HFFc6 (cell line): ENCODE measurements around the gene HSFX3. TPM values are rescaled to one million over a fixed set of nuclear protein-coding genes. Genes with fewer than 3 reads are reported as not detected.
"Not testable (repeated sequence)": the region's sequence is repeated elsewhere in the genome, so short reads cannot be mapped to it uniquely, and the experiment has no call there.

Experiments
- DNase-seq: peaks from one replicate; pipeline ENCODE4 v3.0.0-alpha.2; 2018
- H3K27ac Mint-ChIP-seq: 2 replicates; pipeline ENCODE4 v1.8.0; 2020; ENCODE audit warnings: mild to moderate bottlenecking, mixed read lengths
- H3K27me3 Mint-ChIP-seq: 2 replicates; pipeline ENCODE4 v1.8.0; 2021; ENCODE audit warnings: mild to moderate bottlenecking, moderate library complexity, mixed read lengths; ENCODE audit not compliant: insufficient read depth
- H3K36me3 Mint-ChIP-seq: 2 replicates; pipeline ENCODE4 v1.8.0; 2021; ENCODE audit warnings: low read depth, mixed read lengths
- H3K4me1 Mint-ChIP-seq: 2 replicates; pipeline ENCODE4 v1.8.0; 2020; ENCODE audit warnings: low read depth, mixed read lengths
- H3K4me3 Mint-ChIP-seq: 2 replicates; pipeline ENCODE4 v1.8.0; 2020; ENCODE audit warnings: mild to moderate bottlenecking, moderate library complexity, mixed read lengths
- H3K9me3 Mint-ChIP-seq: 2 replicates; pipeline ENCODE4 v1.8.0; 2020; ENCODE audit warnings: mild to moderate bottlenecking, mixed read lengths
- total RNA-seq, 6 experiments: library from RNA; stranded (reverse); fragmentation: NEBNext Ultra II Directional; extraction: Animal tissue kit (Norgen Biotek cat#: 25700); gene quantifications; 2 replicates in 1 of 6; 3 replicates in 5 of 6; pipeline ENCODE4 v1.2.3, GENCODE V29; 2021
- TF ChIP-seq, protein P1 (sequence below): fragments of 200-600 bp; sonication (generic); IDR thresholded peaks from 2 replicates; pipeline ENCODE4 v1.5.0; 2021; ENCODE audit warnings: antibody characterized with exemption, mild to moderate bottlenecking

Gene HSFX3
- total RNA-seq, 6 experiments from 2014 or later, result not detected

DNA sequence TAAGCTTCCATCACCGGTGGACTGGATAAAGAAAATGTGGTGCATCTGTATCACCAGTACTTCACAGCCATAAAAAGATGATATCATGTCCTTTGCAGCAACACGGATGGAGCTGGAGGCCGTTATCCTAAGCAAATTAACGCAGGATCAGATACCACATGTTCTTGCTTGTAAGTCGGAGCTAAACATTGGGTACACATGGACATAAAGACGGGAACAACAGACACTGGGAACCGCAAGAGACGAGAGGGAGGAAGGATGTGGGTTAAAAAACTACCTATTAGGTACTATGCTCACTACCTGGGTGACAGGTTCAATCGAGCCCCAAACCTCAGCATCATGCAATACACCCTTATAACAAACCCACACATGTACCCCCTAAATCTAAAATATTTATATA, 28.3 kb downstream of the HSFX3 start:
- TF ChIP-seq, protein P1, sequence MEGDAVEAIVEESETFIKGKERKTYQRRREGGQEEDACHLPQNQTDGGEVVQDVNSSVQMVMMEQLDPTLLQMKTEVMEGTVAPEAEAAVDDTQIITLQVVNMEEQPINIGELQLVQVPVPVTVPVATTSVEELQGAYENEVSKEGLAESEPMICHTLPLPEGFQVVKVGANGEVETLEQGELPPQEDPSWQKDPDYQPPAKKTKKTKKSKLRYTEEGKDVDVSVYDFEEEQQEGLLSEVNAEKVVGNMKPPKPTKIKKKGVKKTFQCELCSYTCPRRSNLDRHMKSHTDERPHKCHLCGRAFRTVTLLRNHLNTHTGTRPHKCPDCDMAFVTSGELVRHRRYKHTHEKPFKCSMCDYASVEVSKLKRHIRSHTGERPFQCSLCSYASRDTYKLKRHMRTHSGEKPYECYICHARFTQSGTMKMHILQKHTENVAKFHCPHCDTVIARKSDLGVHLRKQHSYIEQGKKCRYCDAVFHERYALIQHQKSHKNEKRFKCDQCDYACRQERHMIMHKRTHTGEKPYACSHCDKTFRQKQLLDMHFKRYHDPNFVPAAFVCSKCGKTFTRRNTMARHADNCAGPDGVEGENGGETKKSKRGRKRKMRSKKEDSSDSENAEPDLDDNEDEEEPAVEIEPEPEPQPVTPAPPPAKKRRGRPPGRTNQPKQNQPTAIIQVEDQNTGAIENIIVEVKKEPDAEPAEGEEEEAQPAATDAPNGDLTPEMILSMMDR, result no peak
- H3K9me3 Mint-ChIP-seq, result no peaks in the 10 kb centered on the region
- peaks cover 10% of the 10 kb centered on the region for H3K4me1 Mint-ChIP-seq
- H3K36me3 Mint-ChIP-seq, result no peaks in the 10 kb centered on the region
- DNase-seq, result no peak
- H3K27me3 Mint-ChIP-seq, result peaks cover 7% of the 10 kb centered on the region
- H3K4me3 Mint-ChIP-seq, result no peak overlapping the region
- no peak overlapping the region for H3K27ac Mint-ChIP-seq

DNA sequence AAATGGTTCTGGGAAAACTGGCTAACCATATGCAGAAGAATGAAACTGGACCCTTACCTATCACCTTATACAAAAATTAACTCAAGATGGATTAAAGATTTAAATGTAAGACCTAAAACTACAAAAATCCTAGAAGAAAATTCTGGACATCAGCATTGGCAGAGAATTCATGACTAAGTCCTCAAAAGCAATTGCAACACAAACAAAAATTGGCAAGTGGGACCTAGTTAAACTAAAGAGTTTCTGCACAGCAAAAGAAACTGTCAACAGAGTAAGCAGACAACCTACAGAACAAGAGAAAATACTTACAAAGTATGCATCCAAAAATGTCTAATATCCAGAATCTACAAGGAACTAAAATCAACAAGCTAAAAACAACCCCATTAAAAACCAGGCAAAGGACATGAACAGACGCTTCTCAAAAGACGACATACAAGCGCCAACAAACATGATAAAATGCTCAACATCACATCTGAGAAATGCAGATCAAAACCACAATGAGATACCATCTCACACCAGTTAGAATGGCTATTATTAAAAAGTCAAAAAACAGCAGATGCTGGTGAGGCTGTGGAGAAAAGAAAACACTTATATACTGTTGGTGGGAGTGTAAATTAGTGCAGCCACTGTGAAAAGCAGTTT, 29.0 kb downstream of the HSFX3 start:
- H3K9me3 Mint-ChIP-seq, H3K36me3 Mint-ChIP-seq, H3K4me3 Mint-ChIP-seq, H3K27ac Mint-ChIP-seq, H3K27me3 Mint-ChIP-seq: not testable (repeated sequence)
- DNase-seq, result peak; percentile 14
- peaks cover 10% of the 10 kb centered on the region for H3K4me1 Mint-ChIP-seq

DNA sequence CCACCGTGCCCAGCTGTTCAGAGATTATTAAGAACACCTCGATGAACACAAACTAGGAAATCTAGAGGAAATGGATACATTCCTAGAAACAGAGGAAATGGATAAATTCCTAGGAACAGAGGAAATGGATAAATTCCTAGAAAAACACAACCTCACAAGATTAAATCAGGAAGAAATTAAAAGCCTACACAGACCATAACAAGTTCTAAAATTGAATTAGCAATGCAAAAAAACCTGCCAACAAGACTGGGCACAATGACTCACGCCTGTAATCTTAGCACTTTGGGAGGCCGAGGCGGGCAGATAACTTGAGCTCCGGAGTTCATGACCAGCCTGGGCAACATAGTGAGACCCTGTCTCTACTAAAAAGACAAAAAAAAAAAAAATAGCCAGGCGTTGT, 31.5 kb downstream of the HSFX3 start:
- H3K27ac Mint-ChIP-seq, result no peak overlapping the region
- no peaks in the 10 kb centered on the region for H3K9me3 Mint-ChIP-seq

DNA sequence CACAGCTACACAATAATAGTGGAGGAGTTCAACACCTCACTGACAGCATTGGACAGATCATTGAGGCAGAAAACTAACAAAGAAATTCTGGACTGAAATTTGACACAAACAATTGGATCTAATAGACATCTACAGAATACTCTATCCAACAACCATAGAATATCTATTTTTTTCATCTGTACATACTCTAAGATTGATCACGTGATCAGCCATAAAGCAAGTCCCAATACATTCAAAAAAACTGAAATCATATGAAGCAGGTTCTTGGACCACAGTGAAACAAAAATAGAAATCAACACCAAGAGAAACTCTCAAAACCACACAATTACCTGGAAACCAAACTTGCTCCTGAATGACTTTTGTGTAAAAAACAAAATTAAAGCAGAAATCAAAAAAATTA, 32.4 kb downstream of the HSFX3 start:
- Mint-ChIP-seq H3K9me3 (no peaks in the 10 kb centered on the region), H3K4me1 (peaks cover 10% of the 10 kb centered on the region), H3K4me3 (no peak overlapping the region), H3K36me3 (no peaks in the 10 kb centered on the region), H3K27me3 (peaks cover 7% of the 10 kb centered on the region), H3K27ac (no peak overlapping the region)
- TF ChIP-seq, protein P1, result no peak
- DNase-seq, result no peak

More for the DNA sequence above, 31.5 kb downstream of the HSFX3 start:
- H3K36me3 Mint-ChIP-seq, result no peaks in the 10 kb centered on the region
- peaks cover 7% of the 10 kb centered on the region for H3K27me3 Mint-ChIP-seq
- TF ChIP-seq, protein P1, result no peak
- H3K4me1 Mint-ChIP-seq, result peaks cover 10% of the 10 kb centered on the region
- no peak for DNase-seq
- H3K4me3 Mint-ChIP-seq, result no peak overlapping the region

DNA sequence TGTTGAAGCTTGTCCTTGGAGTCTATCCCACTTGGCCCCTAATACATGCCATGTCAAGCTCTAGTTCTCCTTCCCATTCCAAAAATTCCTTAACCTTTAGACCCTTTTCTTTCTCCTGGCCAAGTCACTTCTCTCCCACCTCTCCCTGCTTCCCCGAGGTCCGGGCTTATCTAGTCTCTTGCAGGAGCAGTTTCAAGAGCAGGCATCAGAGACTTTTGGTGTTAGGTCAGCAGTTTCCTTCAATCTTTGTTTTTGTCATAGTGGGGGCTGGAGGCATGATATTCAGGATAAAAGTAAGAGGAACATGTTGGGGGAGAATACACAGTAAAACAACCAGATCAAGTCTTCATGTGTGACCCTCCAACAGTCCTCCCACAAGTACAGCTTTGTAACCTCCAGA, 33.1 kb downstream of the HSFX3 start:
- DNase-seq, result no peak
- peaks cover 10% of the 10 kb centered on the region for H3K4me1 Mint-ChIP-seq
- peaks cover 7% of the 10 kb centered on the region for H3K27me3 Mint-ChIP-seq
- no peaks in the 10 kb centered on the region for H3K9me3 Mint-ChIP-seq
- no peaks in the 10 kb centered on the region for H3K36me3 Mint-ChIP-seq
- TF ChIP-seq, protein P1, result no peak
- H3K4me3 Mint-ChIP-seq, result no peak overlapping the region
- no peak overlapping the region for H3K27ac Mint-ChIP-seq

DNA sequence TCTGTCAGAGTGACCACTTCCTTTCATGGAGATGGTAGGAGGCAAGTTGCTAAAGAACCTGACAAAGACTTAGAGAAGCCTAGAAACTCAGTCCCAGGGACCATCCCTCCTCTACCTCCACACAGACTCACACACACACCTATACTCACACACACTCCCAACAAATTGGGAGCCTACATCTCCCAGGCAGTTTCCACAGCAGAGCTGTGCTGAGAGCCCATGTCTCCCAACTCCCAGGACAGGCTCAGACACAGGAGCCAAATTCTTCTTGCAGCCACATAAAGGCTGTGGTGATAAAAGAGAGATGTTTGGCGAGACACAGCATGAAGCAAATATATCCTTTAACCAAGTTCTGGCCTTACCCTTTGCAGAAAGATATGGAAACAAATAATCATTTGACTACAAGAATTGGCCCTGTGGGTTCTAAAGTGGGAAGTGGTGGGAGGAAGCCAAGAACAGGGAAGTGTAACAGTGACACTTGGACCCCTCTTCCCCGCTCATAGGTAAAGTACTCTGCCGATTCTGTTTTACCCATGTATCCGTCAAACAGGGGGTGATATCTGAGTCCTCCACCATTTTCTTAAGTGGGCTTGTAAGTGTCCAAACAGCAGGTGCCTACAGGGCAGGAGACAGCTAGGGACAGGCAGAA, 33.6 kb downstream of the HSFX3 start:
- TF ChIP-seq, protein P1, result no peak
- DNase-seq, result no peak
- Mint-ChIP-seq H3K27ac (no peak overlapping the region), H3K4me3 (no peak overlapping the region), H3K36me3 (no peaks in the 10 kb centered on the region), H3K27me3 (peaks cover 4% of the 10 kb centered on the region; the same call in 1 of the 2 replicates), H3K4me1 (peaks cover 11% of the 10 kb centered on the region), H3K9me3 (no peaks in the 10 kb centered on the region)
